Measurements from ENCODE around the gene SMPDL3B. TPM values are rescaled to one million over a fixed set of nuclear protein-coding genes. Genes with fewer than 3 reads are reported as not detected.
"Not testable (repeated sequence)": the region's sequence is repeated elsewhere in the genome, so short reads cannot be mapped to it uniquely, and the experiment has no call there.

The SMPDL3B gene
- total and polyA plus RNA-seq, 2 donors, result 0.42 to 0.49 TPM

DNA sequence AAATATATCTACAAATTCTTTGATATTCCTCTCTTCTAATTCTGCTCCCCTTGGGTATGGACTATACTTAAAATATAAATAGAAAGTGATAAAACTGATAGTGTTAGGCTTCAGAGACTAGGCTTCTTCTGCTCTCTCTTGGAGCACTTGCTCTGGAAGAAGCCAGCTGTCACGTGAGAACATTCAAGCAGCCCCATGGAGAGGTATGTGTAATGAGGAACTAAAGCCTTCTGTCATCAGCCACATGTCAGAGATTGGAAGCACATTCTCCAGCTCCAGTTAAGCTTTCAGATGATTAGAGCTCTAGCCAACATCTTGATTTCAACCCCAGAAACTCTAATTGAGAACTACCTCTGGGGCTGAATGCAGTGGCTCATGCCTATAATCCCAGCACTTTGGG is 59.3 kb downstream of the SMPDL3B start:
- H3K4me1 ChIP-seq (ENCODE audit: insufficient read depth), result no peaks in the 10 kb centered on the region
- 43% methylated on average over 1 of the region's 1 CpG for WGBS
- H3K4me3 ChIP-seq (ENCODE audit: low read depth, low read length), result no peak overlapping the region
- no peak for DNase-seq (ENCODE audit: extremely low spot score)
- peaks cover 8% of the 10 kb centered on the region for H3K36me3 ChIP-seq (ENCODE audit: insufficient read depth)
- H3K27ac ChIP-seq (ENCODE audit: low read depth), result no peak overlapping the region

DNA sequence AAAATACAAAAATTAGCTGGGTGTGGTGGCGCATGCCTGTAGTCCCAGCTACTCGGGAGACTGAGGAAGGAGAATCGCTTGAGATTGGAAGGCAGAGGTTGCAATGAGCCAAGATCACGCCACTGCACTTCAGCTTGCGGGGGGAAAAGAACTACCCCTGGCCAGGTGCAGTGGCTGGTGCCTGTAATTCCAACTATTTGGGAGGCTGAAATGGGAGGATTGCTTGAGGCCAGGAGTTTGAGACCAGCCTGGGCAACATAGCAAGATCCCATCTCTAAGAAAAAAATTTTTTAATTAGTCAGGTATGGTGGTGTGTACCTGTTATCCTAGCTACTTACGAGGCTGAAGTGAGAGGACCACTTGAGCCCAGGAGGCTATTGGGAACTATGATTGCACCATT is 59.7 kb downstream of the SMPDL3B start:
- DNase-seq (ENCODE audit: extremely low spot score); H3K4me3 ChIP-seq (ENCODE audit: low read depth, low read length); H3K27ac ChIP-seq (ENCODE audit: low read depth); H3K36me3 ChIP-seq (ENCODE audit: insufficient read depth); H3K4me1 ChIP-seq (ENCODE audit: insufficient read depth): not testable (repeated sequence)
- 99% methylated on average over 6 of the region's 6 CpGs for WGBS

DNA sequence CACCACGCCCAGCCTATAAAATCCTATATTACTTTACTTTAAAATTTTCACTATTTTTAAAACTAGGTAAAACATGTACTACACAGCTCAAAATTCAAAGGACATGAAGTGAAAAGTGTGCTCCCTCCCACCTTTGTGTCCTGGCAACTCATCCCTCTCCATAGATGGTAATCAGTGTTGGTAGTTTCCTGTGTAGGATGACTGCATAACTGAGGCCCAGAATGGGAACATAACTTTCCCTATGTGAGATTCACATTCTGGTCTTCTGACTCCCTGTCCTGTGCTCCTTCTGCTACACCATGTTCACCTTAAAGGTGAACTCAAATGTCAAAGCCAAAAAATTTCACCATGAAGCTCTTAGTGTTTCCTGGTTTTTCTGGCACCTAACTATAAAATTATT is 64.3 kb downstream of the SMPDL3B start:
- DNase-seq (ENCODE audit: extremely low spot score), result no peak
- H3K4me3 ChIP-seq (ENCODE audit: low read depth, low read length), result no peak overlapping the region
- H3K27ac ChIP-seq (ENCODE audit: low read depth), result no peak overlapping the region
- 98% methylated on average over 1 of the region's 1 CpG for WGBS
- H3K36me3 ChIP-seq (ENCODE audit: insufficient read depth), result peaks cover 8% of the 10 kb centered on the region
- H3K4me1 ChIP-seq (ENCODE audit: insufficient read depth), result no peaks in the 10 kb centered on the region

GRCh38 chr1:28002600-28002999 is 67.8 kb downstream of the SMPDL3B start:
- no peak for DNase-seq (ENCODE audit: extremely low spot score)
- WGBS, result 97% methylated on average over 10 of the region's 10 CpGs
- Histone ChIP-seq H3K4me3 (ENCODE audit: low read depth, low read length) (no peak overlapping the region), H3K27ac (ENCODE audit: low read depth) (no peak overlapping the region), H3K36me3 (ENCODE audit: insufficient read depth) (peaks cover 7% of the 10 kb centered on the region), H3K4me1 (ENCODE audit: insufficient read depth) (no peaks in the 10 kb centered on the region)

GRCh38 chr1:28003117-28003516 is 68.3 kb downstream of the SMPDL3B start:
- not testable (repeated sequence) for DNase-seq (ENCODE audit: extremely low spot score); H3K4me1 ChIP-seq (ENCODE audit: insufficient read depth); H3K4me3 ChIP-seq (ENCODE audit: low read depth, low read length); H3K36me3 ChIP-seq (ENCODE audit: insufficient read depth); H3K27ac ChIP-seq (ENCODE audit: low read depth)
- WGBS, result 97% methylated on average over 8 of the region's 8 CpGs

Other genes with a start within 250 kb of the SMPDL3B start
- gene FAM76A, start 209.0 kb upstream of the SMPDL3B start, total RNA-seq, result 18.2 TPM
- gene FAM76A, start 209.0 kb upstream of the SMPDL3B start, polyA plus RNA-seq, result 8.1 TPM
- 81.6 TPM for gene STX12, start 161.8 kb upstream of the SMPDL3B start, total RNA-seq
- 38.4 TPM for gene STX12, start 161.8 kb upstream of the SMPDL3B start, polyA plus RNA-seq
- 36.0 TPM for gene PPP1R8, start 104.2 kb upstream of the SMPDL3B start, total RNA-seq
- 46.3 TPM for gene PPP1R8, start 104.2 kb upstream of the SMPDL3B start, polyA plus RNA-seq
- gene THEMIS2, start 62.5 kb upstream of the SMPDL3B start, total RNA-seq, result 7.3 TPM
- gene THEMIS2, start 62.5 kb upstream of the SMPDL3B start, polyA plus RNA-seq, result 17.6 TPM
- gene RPA2, start 20.4 kb upstream of the SMPDL3B start, total RNA-seq, result 60.5 TPM
- 41.1 TPM for gene RPA2, start 20.4 kb upstream of the SMPDL3B start, polyA plus RNA-seq
- 3.2 TPM for gene XKR8, start 25.0 kb downstream of the SMPDL3B start, total RNA-seq
- gene XKR8, start 25.0 kb downstream of the SMPDL3B start, polyA plus RNA-seq, result 9.0 TPM
- 16.0 TPM for gene EYA3, start 153.6 kb downstream of the SMPDL3B start, total RNA-seq
- 5.9 TPM for gene EYA3, start 153.6 kb downstream of the SMPDL3B start, polyA plus RNA-seq
- gene PTAFR, start 241.7 kb downstream of the SMPDL3B start, total RNA-seq, result 3.0 TPM
- 5.3 TPM for gene PTAFR, start 241.7 kb downstream of the SMPDL3B start, polyA plus RNA-seq